GM21367 (cell line): Measurements from ENCODE around the gene STAT4.

Source experiments
- ATAC-seq: cut with Tn5 transposase; IDR thresholded peaks from one replicate; pipeline ENCODE4 v1.9.1; 2021; ENCODE audit not compliant: unreplicated experiment

Gene STAT4

GRCh38 chr2:191020221-191020741 lies 130.5 kb downstream of the STAT4 start:
- ATAC-seq = peak; percentile 64

- ATAC-seq = no peak
Measured at GRCh38 chr2:191019376-191019775, 131.4 kb downstream of the STAT4 start.

GRCh38 chr2:191018643-191019119 lies 132.1 kb downstream of the STAT4 start:
- no peak for ATAC-seq

- ATAC-seq = no peak
Measured at GRCh38 chr2:191018048-191018447, 132.7 kb downstream of the STAT4 start.

GRCh38 chr2:191015831-191016230 lies 135.0 kb downstream of the STAT4 start:
- no peak for ATAC-seq

DNA sequence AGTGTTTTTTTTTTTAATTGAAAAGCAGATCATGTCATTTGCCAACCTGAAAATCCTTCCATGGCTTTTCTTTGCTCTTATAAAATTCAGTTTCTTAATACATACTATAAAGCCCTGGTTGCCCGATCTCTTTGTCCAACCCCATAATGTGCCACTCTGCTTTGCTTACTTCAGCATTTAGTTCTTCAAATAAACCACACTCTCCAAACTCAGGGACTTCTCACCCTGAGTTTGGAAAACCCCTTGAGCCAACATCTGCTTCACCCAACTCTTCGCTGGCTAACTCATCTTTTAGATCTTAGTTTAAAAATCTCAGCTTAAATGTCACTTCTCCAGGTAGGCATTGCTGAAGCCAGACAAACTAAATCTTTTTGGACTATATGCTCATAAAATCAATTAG lies 135.6 kb downstream of the STAT4 start:
- ATAC-seq = no peak

DNA sequence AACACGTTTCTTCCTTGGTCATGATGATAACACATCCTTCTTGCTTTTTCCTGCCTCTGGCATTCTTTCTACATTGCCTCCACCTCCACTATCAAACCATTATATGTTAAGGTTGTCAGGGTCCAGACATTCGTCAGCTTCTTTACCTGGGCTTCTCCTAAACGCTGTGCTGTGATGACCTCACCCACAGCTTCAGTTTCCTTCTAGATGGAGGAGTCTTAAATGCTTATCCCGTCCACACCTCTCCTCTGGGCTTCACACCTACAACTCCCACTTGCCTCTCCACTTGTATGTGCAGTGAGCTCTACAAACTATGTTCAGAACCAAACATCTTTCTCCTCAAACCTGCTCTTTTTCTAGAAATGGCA lies 136.2 kb downstream of the STAT4 start:
- no peak for ATAC-seq

- ATAC-seq = peak; percentile 79
Measured at GRCh38 chr2:191013932-191014652, 136.7 kb downstream of the STAT4 start, which contains the start of gene STAT1. Gene STAT1, minus strand, starts transcription at chr2:191014171. Its CDS starts 4,168 bp downstream, at chr2:191010003.

DNA sequence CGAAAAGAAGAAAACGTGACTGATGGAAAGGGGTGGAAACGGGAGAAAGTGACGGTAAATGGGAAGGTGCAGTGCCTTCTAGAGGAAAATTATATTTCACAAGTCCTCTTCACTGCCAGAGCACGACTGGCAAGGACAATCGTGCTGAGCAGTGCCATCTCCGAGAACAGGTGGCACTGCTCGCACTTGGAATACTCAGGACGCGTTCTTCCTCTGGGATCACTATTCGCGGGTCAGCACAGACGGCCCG lies 137.2 kb downstream of the STAT4 start:
- no peak for ATAC-seq

- ATAC-seq = no peak
Measured at GRCh38 chr2:191012845-191013681, 137.7 kb downstream of the STAT4 start.

DNA sequence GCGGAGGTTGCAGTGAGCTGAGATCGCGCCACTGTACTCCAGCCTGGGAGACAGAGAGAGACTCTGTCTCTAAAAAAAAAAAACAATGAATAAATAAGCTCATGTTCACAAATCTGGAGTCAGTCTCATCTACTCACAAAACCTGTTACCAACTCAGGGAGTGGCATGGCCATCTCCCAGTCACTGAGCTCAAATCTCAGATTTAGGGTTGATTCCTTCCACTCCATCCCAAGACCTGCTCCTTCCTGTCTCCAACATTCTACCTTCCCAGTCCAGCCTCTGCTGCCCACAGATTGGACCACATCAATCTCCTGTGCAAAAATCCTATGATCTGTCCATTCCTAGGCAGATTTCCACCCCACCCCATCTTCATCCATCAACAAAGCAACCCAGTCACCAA lies 138.4 kb downstream of the STAT4 start:
- no peak for ATAC-seq

GRCh38 chr2:191010887-191011885 lies 139.6 kb downstream of the STAT4 start:
- ATAC-seq = no peak

DNA sequence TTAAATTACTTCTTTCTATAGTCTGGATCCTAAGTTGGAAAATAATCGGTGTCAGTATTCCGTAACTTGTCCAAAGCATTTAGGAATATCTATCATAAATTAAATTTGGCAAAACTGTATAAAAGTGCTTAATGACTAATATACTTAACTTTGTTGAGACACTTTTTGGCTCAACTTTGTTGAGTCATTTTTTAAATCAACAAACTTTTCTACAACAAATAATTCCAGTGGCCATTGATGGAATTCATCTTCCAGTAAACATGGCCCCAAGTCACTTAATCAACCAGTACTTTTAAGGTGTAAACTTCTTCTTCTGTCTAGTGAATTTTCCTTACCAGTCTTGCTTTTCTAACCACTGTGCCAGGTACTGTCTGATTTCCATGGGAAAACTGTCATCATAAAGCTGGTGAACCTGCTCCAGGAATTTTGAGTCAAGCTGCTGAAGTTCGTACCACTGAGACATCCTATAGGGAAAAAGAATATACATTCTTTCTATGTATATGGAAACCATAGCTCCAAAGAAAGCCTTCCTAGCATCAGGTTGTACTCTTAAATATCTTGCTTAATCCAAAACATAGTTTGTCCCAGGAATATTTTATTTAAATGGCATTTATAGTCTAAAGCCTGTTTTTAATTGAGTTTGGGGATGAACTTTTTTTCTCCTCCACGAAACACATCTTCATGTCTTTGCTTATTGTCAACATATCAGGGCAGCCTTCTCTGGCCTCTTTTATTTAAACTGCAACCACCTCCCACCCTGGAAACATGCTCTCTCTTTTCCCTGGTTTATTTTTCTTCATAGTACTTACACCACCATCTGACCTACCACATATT lies 141.0 kb downstream of the STAT4 start:
- no peak for ATAC-seq

GRCh38 chr2:191008286-191008685 lies 142.5 kb downstream of the STAT4 start:
- ATAC-seq = no peak

GRCh38 chr2:191006997-191007783 lies 143.6 kb downstream of the STAT4 start:
- ATAC-seq = no peak

DNA sequence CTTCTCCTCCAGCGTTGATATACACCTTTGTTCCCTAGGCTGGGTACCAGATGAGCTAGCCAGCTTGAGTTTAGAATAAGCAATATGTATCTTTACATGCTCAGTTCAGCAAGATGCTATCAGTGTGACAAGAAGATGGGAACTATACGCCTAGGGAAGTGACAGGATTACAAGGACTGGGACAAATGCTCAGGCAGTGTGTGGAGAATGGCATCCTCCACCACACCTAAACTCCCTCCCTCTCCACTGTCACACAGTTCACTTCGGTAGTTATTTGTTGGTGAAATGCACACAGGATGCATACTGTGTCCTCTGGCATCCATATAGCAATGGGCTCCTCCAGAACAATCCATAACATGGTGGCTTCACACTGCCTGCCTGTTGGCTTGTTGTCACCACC lies 144.5 kb downstream of the STAT4 start:
- ATAC-seq = no peak

- no peak for ATAC-seq
Measured at GRCh38 chr2:191003405-191004309, 147.1 kb downstream of the STAT4 start.

- no peak for ATAC-seq
Measured at GRCh38 chr2:191001624-191002023, 149.2 kb downstream of the STAT4 start.
